Subcutaneous adipose tissue (tissue), 4 donors: Measurements from ENCODE around the gene GRID1. TPM values are rescaled to one million over a fixed set of nuclear protein-coding genes. Genes with fewer than 3 reads are reported as not detected.

ENCODE experiments used
- total RNA-seq, 4 donors: library from RNA; depleted of rRNA; stranded (reverse); fragments of >200 nt; gene quantifications; one replicate each; pipeline ENCODE4 v1.1.0, GENCODE V29; 2016
- TF ChIP-seq, protein P1 (sequence below): fragments of 450-650 bp; IDR thresholded peaks from one replicate; pipeline ENCODE4 v1.5.1; 2016; ENCODE audit warnings: low read depth, mild to moderate bottlenecking, control low read depth, antibody characterized with exemption, moderate library complexity

Gene GRID1
- total RNA-seq, 4 donors from 2014 or later, result 0.49 to 2.0 (median 1.1) TPM

DNA sequence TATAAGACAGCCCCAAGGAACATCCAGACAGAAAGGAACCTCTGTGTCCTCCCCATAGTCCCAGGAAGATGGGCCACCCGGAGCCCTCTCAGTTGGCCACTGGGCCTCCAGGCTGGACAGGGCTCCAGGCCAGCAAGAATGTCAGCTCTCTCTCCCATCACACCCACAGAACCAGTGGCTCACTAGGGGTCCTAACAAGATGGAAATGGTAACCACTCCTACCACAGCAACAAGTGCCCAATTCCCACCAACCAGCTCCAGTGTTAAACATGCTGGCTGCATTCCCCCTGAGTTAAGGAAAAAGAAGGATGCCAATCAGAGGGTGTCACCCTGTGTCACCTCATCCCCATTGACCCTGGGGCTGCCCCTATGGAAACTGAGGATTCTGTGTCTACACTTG, 333.0 kb downstream of the GRID1 start:
- TF ChIP-seq, protein P1, sequence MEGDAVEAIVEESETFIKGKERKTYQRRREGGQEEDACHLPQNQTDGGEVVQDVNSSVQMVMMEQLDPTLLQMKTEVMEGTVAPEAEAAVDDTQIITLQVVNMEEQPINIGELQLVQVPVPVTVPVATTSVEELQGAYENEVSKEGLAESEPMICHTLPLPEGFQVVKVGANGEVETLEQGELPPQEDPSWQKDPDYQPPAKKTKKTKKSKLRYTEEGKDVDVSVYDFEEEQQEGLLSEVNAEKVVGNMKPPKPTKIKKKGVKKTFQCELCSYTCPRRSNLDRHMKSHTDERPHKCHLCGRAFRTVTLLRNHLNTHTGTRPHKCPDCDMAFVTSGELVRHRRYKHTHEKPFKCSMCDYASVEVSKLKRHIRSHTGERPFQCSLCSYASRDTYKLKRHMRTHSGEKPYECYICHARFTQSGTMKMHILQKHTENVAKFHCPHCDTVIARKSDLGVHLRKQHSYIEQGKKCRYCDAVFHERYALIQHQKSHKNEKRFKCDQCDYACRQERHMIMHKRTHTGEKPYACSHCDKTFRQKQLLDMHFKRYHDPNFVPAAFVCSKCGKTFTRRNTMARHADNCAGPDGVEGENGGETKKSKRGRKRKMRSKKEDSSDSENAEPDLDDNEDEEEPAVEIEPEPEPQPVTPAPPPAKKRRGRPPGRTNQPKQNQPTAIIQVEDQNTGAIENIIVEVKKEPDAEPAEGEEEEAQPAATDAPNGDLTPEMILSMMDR, result no peak

DNA sequence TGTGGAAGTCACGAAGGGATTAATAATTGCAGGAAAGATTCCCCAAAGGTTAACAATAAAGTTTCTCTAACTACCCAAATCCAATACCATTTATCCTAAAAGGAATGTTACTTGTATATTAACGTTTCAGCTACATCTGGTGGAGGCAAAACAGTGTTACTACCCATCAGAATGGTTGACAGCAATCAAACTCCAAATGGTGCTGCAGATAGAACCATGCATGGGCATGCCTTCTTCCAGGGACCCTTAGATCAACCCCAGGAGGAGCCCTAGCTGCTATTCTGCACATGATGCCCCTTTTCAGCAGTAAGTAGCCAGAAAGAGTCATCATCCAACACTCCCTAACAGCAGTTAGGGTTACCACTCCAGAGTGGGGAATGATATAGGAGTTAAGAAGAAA, 336.3 kb downstream of the GRID1 start:
- TF ChIP-seq, protein P1, result no peak

DNA sequence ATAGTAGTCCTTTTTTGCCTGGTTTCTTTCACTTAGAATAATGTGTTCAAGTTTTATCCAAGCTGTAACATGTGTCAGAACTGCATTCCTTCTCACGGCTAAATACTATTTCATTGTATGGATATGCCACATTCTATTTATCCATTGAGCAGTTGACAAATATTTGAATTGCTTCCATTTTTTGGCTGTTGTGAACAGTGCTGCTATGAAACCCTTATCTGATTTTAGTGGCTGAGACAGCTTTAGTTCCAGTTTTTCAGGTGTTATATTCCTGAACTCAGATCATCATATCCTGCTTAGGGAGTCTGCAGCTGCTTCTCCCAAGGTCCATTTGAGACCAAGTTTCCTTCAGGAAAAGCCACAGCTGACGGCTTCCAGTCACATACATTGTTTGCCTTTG, 339.2 kb downstream of the GRID1 start:
- TF ChIP-seq, protein P1, result no peak

DNA sequence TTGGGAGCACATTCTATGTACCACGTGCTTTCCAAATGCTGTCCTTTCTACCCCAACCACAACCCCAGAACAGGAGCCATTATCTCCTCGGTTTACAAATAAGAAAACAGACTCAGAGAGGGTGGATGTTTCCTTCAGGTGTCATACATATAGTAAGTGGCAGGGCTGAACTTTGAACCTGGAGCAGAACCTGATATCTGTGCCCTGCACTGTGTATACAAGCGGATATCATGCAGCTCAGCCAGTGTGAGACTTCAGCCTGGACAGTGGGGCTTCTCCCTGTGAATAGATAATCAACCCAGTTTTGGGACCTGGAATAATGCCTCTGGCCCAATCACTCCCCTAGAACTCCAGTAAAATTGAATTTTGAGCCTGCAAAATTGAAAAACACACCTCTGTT, 341.1 kb downstream of the GRID1 start:
- TF ChIP-seq, protein P1, result no peak

DNA sequence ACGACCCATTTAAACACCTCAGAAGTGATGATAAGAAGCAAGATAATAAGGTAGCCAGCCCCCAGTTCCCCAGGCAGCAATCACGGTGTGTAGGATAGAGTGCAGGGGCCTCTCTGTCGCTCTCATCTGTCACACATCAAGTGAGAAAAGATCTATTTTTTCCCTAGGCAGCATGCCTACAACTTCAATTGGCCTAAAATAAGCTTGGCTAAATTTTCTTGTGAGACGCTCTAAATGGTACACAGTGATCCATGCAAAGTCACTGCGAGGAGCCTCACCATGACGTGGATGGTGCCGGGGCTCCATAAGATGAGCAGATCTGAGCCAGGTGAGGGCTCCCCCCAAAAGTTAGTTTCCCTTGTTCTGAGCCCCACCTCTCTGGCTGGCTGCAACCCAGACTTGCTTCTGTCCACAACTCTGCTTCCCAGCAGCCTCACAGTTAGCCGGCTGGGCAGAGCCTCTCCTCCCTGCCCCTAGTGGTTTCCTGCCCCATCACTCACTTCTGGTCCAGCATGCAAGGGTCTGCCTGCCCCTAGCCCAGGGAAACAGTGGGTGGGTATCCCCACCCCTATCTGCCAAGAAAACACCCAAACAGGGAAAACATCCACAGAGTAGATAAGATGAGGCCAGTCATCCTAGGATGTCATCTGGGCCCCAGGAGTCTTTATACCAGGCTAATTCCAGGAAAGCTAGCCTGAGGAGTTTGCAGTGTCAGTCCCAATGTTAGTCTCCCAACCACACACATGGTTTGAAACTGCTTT, 342.1 kb downstream of the GRID1 start:
- TF ChIP-seq, protein P1, result no peak

DNA sequence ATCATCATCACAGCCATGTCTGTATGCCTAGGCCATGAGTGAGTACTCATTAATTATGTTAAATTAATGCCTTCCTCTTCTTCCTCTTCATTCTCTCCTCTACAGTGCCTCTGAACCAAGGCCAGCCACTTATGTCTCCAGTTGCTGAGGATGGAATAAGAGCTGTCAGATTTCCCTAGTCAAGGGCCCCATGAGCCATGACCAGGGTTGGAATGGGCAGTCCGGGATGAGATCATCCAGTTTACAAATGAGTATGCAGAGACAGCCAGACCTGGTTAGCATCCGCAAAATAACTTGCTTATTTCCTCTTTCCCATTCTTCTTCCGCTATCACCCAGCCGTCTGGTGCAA, 342.7 kb downstream of the GRID1 start:
- TF ChIP-seq, protein P1, result no peak

DNA sequence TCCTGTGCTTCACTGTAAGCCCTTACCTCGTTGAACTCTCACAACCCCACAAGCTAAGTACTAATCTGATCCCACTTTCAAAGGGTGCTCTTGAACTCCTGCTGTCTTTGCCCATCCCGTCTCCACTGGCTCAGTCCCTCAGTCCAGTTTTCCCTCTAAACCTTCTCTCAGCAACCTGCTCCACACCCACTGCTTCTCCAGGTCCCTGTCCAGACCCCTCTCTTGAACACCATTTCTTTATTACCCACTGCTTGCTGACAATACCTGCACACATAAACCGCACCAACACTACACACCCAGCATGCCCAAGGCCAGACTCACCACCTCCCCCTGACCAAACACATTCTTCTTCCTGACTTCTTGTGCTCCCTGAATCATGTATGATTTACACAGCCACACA, 343.3 kb downstream of the GRID1 start:
- TF ChIP-seq, protein P1, result no peak
